ENCODE data around the gene NSMF. TPM values are rescaled to one million over a fixed set of nuclear protein-coding genes. Genes with fewer than 3 reads are reported as not detected.

NSMF gene, protein sequence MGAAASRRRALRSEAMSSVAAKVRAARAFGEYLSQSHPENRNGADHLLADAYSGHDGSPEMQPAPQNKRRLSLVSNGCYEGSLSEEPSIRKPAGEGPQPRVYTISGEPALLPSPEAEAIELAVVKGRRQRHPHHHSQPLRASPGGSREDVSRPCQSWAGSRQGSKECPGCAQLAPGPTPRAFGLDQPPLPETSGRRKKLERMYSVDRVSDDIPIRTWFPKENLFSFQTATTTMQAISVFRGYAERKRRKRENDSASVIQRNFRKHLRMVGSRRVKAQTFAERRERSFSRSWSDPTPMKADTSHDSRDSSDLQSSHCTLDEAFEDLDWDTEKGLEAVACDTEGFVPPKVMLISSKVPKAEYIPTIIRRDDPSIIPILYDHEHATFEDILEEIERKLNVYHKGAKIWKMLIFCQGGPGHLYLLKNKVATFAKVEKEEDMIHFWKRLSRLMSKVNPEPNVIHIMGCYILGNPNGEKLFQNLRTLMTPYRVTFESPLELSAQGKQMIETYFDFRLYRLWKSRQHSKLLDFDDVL
- polyA plus RNA-seq (2011; rRNA removed) (21.5 and 35.7 TPM in 2 replicates), polyA minus RNA-seq (2011; rRNA and poly(A)+ RNA removed) (11.0 and 23.6 TPM in 2 replicates)

DNA sequence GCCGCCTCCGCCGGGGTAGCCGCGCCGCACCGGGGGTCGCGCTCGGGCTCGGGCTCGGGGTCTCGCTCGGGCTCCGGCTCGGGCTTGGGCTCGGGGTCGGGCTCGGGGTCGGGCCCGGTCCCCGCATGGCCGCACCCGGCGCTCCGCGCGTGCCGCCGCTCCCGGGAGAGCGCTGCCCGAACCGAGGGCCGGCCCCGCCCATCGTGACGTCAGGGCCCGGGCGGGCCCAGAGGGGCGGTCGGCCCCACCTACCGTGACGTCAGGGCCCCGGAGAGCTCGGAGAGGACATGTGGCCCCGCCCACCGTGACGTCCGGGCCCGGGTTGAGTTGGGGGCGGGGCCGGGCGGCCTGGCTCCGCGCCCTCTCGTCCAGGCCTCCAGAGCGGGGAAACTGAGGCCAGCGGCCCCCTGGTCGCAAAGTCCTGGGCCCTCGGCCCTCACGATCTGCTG lies at the start of gene NSMF:
Gene NSMF (minus strand): TSS at position 183 of the 449 bp plus-strand sequence. CDS start 232 bp downstream, outside the sequence.
- Histone ChIP-seq H3K4me3 (ENCODE audit: low read depth, low read length) (peak within 1 kb of the TSS; percentile 80), H3K36me3 (ENCODE audit: control insufficient read depth, insufficient read depth, low read length) (peaks cover 10% of the 10 kb centered on the region), H3K27me3 (ENCODE audit: control insufficient read depth, insufficient read depth, low read length) (no peaks in the 10 kb centered on the region)
- ChIA-PET CTCF (interaction anchor here (0.7 to 1.8 kb wide), 4 partner anchors 10 to 76 kb away, joined by 3 to 5 read pairs (median 4); no protein-coding TSS in a partner anchor), POLR2A (no interaction called here)
- TF ChIP-seq, protein P1, sequence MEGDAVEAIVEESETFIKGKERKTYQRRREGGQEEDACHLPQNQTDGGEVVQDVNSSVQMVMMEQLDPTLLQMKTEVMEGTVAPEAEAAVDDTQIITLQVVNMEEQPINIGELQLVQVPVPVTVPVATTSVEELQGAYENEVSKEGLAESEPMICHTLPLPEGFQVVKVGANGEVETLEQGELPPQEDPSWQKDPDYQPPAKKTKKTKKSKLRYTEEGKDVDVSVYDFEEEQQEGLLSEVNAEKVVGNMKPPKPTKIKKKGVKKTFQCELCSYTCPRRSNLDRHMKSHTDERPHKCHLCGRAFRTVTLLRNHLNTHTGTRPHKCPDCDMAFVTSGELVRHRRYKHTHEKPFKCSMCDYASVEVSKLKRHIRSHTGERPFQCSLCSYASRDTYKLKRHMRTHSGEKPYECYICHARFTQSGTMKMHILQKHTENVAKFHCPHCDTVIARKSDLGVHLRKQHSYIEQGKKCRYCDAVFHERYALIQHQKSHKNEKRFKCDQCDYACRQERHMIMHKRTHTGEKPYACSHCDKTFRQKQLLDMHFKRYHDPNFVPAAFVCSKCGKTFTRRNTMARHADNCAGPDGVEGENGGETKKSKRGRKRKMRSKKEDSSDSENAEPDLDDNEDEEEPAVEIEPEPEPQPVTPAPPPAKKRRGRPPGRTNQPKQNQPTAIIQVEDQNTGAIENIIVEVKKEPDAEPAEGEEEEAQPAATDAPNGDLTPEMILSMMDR (IDR thresholded peaks at IDR 0.05; ENCODE audit: insufficient read depth, low read depth, low read length), result no peak
- peak; percentile 25 for DNase-seq (ENCODE audit: low read depth)

DNA sequence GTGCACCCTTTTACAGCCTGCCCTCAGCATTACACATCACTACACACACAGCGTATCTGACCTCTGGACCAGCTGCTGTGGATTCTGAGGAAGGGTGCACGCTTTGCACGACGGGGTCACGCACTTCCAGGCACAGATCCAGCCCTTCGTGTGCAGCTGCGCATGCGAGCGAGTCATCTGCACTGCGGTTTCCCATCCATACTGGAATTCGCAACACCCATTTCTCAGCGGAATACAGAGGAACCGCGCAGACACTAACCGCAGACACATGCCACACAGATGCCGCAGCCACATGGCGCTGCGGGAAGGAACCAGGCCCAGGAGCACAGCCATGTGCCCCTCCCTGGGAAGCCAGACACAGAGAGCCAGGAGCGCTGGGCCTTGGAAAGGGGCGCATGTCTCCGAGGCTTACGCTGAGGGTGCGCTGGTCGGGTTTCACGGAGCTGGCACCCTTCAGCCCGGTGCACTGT lies 47.6 kb upstream of the NSMF start:
- ChIA-PET CTCF (interaction anchor here (0.6 to 1.6 kb wide), 4 partner anchors 10 to 83 kb away, joined by 3 to 7 read pairs (median 4); partner anchors contain the start of genes EXD3 and NOXA1), POLR2A (no interaction called here)
- Histone ChIP-seq H3K27me3 (ENCODE audit: control insufficient read depth, insufficient read depth, low read length) (no peaks in the 10 kb centered on the region), H3K36me3 (ENCODE audit: control insufficient read depth, insufficient read depth, low read length) (no peaks in the 10 kb centered on the region), H3K4me3 (ENCODE audit: low read depth, low read length) (no peak overlapping the region)
- peak; percentile 55 for DNase-seq (ENCODE audit: low read depth)
- TF ChIP-seq, protein P1 (IDR thresholded peaks at IDR 0.05; ENCODE audit: insufficient read depth, low read depth, low read length), result no peak

DNA sequence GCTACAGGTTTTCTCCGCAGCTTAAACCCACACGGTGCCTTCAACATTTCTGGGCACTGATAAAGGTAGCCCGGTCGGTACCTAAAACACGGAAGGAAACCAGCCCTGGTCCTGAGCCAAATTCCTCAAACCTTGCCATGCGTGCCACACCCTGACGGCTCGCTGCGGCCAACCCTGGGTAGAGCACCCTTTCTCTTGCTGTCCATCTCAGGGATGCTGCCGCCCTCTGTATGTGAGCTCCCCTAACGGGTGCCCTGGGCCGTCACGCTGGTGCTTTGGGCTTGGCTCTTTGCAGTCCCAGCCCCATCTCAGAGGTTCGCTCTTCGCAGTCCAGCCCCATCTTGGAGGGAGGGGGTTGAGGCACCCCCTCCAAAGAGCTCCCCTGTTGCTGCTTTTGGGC lies 47.1 kb upstream of the NSMF start:
- ChIA-PET POLR2A (no interaction called here), CTCF (interaction anchor here (0.6 to 1.6 kb wide), 3 partner anchors 19 to 83 kb away, joined by 3 to 7 read pairs (median 4); partner anchors contain the start of genes EXD3 and NOXA1)
- no peak overlapping the region for H3K4me3 ChIP-seq (ENCODE audit: low read depth, low read length)
- DNase-seq (ENCODE audit: low read depth), result no peak
- TF ChIP-seq, protein P1 (IDR thresholded peaks at IDR 0.05; ENCODE audit: insufficient read depth, low read depth, low read length), result no peak
- H3K27me3 ChIP-seq (ENCODE audit: control insufficient read depth, insufficient read depth, low read length), result no peaks in the 10 kb centered on the region
- no peaks in the 10 kb centered on the region for H3K36me3 ChIP-seq (ENCODE audit: control insufficient read depth, insufficient read depth, low read length)

DNA sequence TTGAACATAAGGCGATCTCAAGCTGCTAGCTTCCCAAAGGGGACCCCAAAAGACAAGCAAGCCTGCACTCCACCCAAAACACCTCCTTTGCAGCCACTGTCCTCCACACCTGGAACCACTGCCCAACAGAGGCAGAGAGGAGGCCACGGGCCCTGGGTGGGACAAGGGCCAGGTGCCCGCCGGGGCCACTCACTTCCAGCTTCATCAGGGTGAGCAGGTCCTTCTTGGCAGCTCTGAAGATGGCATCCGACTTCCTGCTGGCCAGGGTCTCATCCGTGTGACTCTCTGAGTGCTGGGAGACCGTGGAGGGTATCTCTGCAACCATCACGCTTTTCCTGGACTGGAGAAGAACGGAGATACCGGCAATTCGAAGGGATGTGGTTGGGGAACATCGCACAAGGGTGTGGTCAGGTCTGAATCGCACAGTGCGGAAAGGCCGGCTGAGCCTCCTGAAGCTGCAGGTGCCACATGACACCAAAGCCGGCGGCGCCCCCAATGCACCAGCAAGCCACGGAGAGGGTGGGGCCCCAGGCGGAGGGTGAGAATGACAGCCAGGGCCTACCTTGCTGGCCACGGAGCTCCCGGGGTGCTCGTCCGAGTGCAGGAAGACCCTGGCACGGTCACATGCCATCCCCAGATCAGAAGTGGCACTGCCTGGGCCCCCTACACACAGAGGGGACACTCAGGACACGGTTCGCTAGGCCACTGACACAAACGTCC lies 46.4 kb upstream of the NSMF start:
- TF ChIP-seq, protein P1 (IDR thresholded peaks at IDR 0.05; ENCODE audit: insufficient read depth, low read depth, low read length), result no peak
- POLR2A ChIA-PET, result no interaction called here
- no peaks in the 10 kb centered on the region for H3K36me3 ChIP-seq (ENCODE audit: control insufficient read depth, insufficient read depth, low read length)
- CTCF ChIA-PET, result interaction anchor here (1.0 kb wide), 1 partner anchor 83 kb away, joined by 3 read pairs; the partner anchor contains the start of genes EXD3 and NOXA1
- no peak overlapping the region for H3K4me3 ChIP-seq (ENCODE audit: low read depth, low read length)
- no peaks in the 10 kb centered on the region for H3K27me3 ChIP-seq (ENCODE audit: control insufficient read depth, insufficient read depth, low read length)
- DNase-seq (ENCODE audit: low read depth), result no peak
